SK-N-DZ (cell line): Measurements from ENCODE around the gene FAM107B.
"Not testable (repeated sequence)": the region's sequence is repeated elsewhere in the genome, so short reads cannot be mapped to it uniquely, and the experiment has no call there.

Experiments
- DNase-seq: peaks from one replicate; pipeline ENCODE4 v3.0.0-alpha.2; 2015; ENCODE audit warnings: low spot score

Gene FAM107B

DNA sequence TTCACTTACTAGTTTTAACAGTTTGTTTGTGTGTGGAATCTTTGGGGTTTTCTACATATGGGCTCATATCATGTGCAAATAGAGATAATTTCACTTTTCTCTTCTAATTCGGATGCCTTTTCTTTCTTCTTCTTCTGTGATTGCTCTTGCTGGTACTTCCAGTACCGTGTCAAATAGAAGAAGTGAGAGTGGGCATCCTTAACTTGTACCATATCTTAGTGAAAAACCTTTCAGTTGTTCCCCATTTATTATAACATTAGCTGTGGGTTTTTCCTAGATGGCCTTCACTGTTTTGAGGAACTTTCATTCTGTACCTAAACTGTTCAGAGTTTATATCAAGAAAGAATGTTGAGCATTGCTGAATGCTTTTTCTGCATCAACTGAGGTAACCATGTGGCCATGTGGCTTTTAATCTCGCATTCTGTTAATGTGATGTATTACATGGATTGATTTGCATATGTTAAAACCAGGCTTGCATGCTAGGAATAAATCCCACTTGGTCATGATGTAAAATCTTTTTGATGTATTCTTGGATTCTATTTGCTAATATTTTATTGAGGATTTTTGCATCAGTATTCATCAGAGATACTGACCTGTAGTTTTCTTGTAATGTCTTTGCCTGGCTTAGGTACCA, 78.7 kb downstream of the FAM107B start:
- DNase-seq, result no peak

DNA sequence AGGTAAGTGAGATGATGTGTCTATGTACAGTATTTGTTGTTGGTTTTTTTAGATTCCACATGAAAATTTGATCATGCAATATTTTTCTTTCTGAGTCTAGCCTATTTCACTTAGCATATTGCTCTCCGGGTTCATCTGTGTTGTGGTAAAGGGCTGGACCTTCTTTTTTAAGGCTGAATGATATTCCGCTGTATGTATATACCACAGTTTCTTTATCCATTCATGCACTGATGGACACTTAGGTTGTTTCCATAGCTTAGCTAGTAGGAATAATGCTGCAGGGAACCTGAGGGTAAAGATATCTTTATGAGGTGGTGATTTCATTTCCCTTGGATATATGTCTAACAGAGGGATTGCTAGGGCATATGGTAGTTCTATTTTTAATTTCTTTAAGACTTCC, 80.8 kb downstream of the FAM107B start:
- DNase-seq, result no peak

DNA sequence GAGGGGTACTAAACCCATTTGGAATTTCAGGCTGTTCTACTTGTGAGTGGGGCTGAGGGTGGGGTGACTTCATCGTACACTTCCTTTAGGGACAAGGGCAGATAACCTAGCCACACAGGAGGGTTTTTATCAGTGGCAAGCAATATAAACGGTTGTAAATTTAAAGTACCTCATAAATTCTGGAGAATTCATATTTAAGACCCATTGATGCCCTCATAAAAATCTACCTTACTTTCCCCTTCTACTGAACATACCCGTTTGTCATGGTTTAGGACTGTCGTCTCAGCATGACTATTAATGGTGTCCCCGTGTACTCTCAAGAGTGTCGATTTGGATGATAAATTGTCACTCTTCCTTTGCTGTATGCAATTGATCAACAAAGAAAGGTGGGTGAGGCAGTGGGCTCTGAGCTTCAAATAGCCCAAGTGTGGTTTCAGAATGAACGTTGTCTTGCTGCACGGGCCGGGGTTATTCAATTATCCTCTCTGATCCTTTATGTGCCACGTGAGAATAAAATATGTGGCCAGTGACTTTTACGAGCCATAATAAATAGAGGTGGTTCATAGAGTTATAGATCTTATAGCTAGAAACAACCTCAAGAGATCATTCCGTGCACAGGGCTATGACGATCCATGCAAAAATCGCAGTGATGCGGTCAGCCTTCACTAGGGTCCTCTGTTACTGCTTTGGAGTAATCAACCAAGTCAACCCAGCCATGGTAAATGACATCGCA, 82.2 kb downstream of the FAM107B start:
- no peak for DNase-seq

DNA sequence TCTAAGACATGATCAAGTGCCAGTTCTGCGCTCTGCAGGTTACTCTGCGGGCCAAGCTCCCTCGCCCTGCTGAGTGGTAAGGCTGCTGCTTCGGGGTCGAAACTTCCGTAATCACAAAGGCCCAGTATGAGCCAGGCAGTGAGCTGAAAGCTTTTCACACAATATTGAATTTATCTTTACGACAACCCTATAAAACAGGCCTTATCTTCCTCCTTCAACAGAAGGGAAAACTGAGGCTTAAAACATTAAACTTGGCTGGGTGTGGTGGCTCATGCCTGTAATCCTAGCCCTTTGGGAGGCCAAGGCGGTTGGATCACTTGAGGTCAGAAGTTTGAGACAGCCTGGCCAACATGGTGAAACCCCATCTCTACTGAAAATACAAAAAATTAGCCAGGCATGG, 83.3 kb downstream of the FAM107B start:
- no peak for DNase-seq

DNA sequence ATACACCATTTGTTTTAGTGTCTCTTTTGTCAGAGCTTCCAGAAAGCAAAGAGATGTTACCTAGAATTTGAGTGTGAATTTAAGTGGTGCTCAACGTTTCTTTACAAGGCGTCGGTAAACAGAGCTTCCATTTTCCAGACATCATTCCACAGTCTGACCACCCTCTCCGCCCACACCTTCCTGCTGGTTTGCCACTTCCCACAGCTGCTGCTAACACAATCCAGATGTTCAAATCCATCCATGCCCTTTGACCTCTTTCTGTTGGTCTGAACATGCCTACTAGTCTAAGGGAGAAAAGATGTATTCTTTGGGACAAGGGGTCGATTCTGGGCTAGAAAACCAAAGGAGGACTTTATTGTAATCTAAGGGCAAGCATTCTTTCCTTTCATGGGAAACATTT, 86.1 kb downstream of the FAM107B start:
- peak; percentile 42 for DNase-seq

DNA sequence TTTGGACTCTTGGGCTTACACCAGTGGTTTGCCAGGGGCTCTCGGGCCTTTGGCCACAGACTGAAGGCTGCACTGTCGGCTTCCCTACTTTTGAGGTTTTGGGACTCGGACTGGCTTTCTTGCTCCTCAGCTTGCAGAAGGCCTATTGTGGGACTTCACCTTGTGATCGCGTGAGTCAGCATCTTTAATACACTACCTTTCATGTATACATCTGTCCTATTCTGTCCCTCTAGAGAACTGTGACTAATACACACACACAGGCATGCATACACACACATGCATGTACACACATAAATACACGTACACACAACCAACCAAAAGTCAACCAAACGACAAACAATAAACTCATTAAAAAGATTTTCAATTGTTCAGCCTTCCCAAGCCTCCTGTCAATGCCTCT, 86.5 kb downstream of the FAM107B start:
- not testable (repeated sequence) for DNase-seq

DNA sequence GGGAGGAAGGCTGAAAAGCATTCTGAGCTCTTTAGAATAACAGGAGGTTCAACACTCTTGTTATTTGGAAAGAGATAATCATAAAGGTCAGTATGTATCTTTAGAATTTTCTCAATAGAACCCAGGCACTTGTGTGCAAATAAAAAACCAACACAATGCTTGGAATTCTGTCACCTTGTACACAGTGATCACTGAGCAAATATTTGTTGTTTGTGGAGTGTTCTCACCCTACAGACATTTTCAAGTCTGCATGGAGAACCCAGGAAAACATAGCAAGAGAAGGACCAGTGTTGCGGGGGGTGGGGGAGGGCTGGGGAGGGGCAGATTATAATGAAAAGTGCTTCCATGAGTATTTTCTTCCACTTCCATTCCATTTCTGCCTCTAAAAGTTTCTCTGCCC, 87.4 kb downstream of the FAM107B start:
- DNase-seq, result no peak

DNA sequence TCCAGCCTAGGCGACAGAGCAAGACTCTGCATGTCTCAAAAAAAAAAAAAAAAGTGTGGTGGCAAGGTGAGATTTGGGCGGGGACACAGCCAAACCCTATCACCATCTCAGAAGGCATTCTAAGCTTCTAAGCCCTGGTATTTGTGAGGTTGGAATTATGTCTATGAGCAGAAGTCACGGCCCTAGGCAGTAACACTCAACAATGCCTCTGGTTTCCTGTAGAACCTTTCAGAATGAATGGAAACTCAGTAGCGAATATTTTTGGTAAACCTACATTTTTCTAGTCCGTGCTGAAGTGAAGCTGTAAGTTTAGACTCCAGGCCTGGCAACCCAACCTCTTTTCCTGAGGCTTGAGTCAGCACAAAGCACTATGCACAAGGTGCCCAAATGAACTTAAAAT, 88.3 kb downstream of the FAM107B start:
- no peak for DNase-seq

DNA sequence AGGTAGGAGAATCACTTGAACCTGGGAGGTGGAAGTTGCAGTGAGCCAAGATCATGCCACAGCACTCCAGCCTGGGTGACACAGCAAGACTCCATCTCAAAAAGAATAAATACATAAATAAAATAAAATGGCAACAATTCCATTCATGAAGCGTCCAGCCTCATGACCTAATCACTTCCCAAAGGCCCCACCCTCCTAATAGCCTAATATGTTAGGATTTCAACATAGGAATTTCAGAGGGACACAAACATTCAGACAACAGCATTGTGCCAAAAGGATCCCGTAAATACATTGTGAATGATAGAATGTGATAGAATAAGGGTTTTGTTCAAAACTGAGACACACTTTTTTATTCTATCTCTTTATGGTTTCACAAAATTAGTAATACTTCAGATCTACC, 90.3 kb downstream of the FAM107B start:
- no peak for DNase-seq

DNA sequence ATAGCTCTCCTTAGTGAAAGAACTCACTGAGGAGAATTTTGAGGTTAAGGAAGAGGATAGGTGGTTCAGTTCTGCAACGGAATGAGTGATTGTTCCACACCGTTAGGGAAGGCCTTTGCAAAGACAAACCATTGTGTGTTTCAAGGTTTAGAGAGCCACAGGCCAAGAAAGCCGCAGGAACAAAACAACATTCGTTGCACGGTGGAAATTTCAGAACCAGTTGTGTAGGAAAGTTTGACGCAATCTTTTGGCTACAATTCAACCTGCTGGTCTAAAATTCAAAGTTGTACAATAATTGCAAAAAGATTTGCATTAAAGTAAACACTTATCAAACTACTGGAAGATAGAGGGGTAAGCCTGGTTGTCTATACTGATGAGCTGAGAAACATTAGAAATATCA, 91.4 kb downstream of the FAM107B start:
- no peak for DNase-seq

DNA sequence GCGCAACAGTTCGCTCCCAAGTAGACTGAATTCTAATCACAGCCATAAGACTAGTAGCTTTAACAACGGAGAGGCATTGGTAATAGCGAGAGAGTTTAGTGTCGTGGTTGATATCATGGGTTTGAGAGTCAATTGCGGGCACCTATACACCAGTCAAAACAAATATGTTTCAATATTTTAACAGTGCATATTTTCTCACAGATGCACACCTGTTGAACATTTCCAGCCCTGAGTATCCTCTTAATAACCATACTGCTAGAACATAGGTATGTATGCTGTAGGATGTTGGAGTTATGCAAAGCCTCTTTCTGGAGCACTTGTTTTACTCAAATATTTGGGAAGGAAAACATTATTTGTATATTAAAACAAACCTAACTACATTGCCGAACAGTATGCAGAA, 92.9 kb downstream of the FAM107B start:
- no peak for DNase-seq

DNA sequence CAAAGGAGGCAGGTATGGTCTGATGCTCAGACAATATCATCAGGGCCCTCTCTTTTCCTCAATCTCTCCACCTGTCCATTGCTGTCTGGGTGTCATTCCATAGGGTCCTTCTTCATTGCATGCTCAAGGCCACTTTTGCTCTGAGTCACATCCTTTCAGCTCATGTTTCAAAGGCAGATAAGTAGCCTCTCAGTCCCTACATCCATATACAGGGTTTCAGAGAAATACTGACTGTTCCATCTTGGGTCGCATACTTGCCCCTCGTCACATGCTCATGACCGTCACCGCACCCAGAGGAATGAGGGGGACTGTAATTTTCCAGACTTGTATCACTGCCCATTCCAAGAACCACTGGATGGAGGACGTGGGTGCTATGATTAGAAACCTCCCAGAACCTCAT, 93.4 kb downstream of the FAM107B start:
- DNase-seq, result no peak

DNA sequence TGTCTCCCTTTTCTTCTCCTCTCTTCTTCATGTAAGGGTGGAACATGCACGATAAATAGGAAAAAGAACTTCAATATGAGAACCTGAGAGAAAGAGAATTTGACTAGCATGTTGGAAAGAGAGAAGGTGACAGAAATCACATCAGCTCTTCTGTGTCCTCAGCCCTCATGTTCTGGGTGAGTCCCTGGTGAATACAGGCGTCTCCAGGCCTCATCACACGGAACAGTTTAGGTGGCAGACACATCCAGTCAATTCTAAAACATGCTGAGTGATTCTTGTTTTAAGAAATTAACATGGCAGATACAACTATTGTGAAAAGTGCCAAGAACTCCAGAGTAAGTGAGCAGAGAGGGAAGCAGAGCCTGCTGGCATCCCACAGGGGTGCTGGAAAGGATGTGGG, 96.1 kb downstream of the FAM107B start:
- DNase-seq, result no peak

DNA sequence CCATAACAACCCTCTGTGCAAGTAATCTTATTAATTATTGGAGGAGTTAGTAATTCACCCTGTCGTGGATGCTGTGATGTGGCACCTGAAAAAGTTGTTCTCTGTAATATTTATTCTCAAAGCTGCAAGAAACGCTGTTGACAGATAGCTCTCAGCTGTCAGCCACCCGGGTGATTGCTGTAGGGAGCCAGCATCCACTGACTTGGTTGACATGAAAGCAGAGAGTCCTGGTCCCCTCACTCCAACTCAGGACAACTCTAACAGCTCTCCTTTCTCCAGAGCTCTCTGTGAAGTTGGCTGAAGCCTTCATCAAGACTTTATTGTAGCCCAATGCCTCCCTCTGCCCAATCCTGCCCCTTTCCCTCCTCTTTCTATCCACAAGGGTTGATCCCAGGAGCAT, 98.0 kb downstream of the FAM107B start:
- no peak for DNase-seq

DNA sequence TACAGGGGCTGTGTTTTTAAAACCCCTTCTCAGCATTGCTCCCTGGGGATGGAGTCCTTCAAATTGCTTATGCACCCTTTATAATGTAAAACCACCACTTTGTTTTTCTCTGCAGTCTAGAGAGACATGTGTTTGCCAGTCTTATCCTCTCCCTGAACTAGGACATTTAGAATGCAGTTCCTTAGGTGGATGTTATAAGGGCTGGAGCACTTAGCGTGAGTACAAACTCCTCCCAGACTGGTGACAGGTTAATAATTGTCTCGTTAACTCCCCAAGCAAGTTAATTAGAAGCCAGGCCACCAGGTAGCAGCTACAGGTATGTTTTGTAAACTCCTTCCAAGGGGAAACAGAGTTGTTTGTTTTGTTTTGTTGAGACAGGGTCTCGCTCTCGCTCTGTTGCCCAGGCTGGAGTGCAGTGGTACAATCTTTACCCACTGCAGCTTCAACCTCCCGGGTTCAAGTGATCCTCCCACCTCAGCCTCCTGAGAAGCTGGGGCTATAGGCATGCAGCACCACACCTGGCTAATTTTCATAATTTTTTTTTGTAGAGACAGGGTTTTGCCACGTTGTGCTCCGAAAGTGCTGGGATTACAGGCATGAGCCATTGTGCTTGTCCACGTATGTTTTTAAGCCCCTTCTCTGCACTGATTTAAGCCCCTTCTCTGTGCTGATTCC, 100.2 kb downstream of the FAM107B start:
- no peak for DNase-seq

DNA sequence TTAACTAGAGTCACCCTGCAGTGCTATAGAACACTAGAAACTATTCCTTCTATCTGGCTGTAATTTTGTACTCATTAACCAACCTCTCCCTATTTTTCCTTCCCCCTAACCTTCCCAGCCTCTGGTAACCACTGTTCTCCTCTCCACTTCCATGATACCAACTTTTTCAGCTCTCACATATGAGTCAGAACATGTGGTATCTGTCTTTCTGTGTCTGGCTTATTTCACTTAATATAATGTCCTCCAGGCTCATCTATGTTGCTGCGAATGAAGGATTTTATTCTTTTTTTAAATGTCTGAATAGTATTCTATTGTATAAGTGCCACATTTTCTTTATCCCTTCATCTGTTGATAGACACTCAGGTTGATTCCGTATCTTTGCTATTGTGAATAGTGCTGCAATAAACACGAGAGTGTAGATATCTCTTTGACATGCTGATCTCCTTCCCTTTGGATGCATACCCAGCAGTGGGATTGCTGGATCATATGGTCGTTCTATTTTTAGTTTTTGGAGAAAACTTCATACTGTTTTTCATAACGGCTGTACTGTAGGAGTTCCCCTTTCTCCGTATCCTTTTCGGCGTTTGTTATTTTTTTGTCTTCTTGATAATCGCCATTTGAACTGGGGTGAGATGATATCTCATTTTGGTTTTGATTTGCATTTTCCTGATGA, 101.4 kb downstream of the FAM107B start:
- peak; percentile 11 for DNase-seq

DNA sequence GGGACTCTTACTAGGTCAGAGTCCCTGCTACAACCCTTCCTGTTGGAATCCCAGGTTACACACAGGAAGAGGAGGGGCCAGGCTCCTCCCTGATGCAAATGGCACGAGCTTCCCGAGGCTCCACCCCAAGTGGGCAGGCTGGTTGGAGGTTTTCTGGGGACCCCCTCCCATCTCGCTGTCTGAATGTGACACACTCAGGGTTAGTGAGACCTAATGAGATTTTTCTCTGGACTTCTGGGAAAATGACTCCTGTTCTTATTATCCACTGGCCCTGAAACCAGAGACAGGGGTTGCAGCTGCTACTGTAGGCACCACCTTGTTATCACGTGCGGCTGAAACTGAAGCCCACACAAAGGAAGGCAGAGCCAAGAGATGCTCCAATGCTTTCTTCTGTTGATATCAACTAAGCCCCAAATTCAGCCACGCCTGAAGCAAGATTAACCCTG, 103.3 kb downstream of the FAM107B start:
- peak; percentile 75 for DNase-seq

DNA sequence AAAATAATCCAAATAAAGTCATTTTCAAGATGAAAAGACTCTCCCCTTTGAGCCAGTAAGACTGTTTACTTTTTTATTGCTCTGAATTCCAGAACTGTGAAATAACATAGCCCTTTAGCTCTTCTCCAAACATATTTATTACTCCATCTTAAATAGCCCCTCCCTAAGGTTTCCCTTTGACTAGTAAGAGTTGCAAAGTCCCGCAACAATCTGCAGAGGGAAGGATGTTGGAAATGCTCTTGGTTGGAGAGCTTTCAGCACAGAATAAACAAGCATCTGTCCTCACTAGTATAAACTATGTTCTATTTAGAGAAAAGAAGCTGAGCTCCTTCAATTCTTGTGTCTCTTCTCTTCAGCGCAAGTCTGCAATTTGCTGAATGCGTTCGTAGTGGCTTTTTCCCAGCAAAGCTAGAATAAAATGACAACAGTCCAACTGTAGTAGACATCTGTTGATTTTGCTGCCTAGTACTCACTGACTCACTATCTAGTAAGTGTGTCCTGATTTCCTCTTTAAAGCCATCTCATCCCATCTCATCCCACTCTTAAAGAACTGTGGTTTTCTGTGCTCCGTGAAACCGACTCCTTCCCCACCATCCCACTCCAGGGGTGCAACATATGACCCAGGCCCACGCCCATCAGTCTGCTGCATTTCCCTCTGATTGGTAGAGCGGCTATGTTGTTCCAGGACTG, 104.0 kb downstream of the FAM107B start:
- DNase-seq, result no peak

DNA sequence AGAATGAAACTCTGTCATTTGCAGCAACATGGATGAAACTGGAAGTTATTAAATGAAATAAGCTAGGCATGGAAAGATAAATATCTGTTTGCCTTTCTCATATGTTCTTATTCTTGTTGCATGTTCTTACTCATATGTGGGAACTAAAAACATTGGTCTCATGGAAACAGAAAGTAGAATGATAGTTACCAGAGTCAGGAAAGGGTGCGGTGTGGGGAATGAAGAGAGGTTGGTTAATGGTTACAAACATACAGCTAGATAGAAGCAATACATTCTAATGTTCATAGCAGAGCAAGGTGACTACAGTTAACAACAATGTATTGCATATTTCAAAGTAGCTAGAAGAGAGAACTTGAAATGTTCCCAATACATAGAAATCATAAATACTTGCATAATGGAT, 105.1 kb downstream of the FAM107B start:
- DNase-seq, result no peak

DNA sequence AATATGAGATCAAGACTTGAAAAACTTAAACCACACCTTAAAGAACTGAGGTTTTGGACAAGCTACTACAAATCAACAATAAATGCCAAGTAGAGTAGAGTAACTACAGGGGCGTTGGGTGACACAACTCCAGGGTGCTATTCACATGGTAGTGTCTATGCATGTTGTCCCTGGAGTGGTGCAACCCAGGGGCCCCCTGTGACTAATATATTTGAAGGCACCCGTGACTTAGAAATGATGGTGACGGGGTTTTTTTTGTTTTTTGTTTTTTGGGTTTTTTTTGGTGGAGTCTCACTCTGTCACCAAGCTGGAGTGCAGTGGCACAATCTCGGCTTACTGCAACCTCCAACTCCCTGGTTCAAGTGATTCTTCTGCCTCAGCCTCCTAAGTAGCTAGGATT, 106.9 kb downstream of the FAM107B start:
- DNase-seq, result no peak

DNA sequence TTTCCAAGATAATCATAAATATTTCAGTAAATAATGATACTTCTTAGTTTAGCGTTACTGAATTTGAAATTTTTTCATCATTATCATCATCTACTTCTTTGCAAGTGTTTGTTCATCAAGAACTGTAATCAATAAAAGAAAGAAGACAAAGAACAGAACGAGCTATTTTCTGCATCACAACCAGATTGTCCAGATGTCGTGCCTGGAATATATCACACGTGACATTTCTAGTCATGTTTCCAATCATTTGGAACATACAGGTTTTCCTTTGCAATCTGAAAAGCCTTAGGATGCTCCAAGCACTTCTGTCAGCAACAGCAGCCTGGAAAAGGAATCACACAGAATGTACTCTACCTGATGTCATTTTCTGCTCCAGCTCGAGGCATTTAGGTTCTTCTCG, 107.4 kb downstream of the FAM107B start:
- DNase-seq, result peak; percentile 95
